Hematopoietic multipotent progenitor cell treated with erythropoietin and hydrocortisone succinate and interleukin-3 and kit ligand, for 15 days (in vitro differentiated cells): ENCODE measurements around the gene ZNF423.

Experiments
- DNase-seq: peaks from one replicate; pipeline ENCODE4 v3.0.0-alpha.2; 2015; ENCODE audit warnings: low spot score

Gene ZNF423

GRCh38 chr16:49782405-49782804 is 73.5 kb downstream of the ZNF423 start:
- no peak for DNase-seq

- no peak for DNase-seq
Measured at GRCh38 chr16:49781401-49781800, 74.5 kb downstream of the ZNF423 start.

- no peak for DNase-seq
Measured at GRCh38 chr16:49780433-49780832, 75.5 kb downstream of the ZNF423 start.

- no peak for DNase-seq
Measured at GRCh38 chr16:49779979-49780378, 75.9 kb downstream of the ZNF423 start.

- no peak for DNase-seq
Measured at GRCh38 chr16:49778202-49778930, 77.5 kb downstream of the ZNF423 start.

- DNase-seq = no peak
Measured at GRCh38 chr16:49776734-49777133, 79.2 kb downstream of the ZNF423 start.

- no peak for DNase-seq
Measured at GRCh38 chr16:49776085-49776595, 79.8 kb downstream of the ZNF423 start.

GRCh38 chr16:49775581-49775980 is 80.3 kb downstream of the ZNF423 start:
- no peak for DNase-seq

- DNase-seq = no peak
Measured at GRCh38 chr16:49775018-49775417, 80.9 kb downstream of the ZNF423 start.

- DNase-seq = no peak
Measured at GRCh38 chr16:49773534-49774475, 82.1 kb downstream of the ZNF423 start.

GRCh38 chr16:49767998-49768397 is 87.9 kb downstream of the ZNF423 start:
- no peak for DNase-seq

GRCh38 chr16:49767414-49767813 is 88.5 kb downstream of the ZNF423 start:
- DNase-seq = no peak

GRCh38 chr16:49766225-49766624 is 89.7 kb downstream of the ZNF423 start:
- no peak for DNase-seq

- DNase-seq = no peak
Measured at GRCh38 chr16:49763826-49764225, 92.1 kb downstream of the ZNF423 start.

- DNase-seq = no peak
Measured at GRCh38 chr16:49760815-49761214, 95.1 kb downstream of the ZNF423 start.

GRCh38 chr16:49757559-49758069 is 98.3 kb downstream of the ZNF423 start:
- no peak for DNase-seq

- no peak for DNase-seq
Measured at GRCh38 chr16:49756775-49757558, 98.9 kb downstream of the ZNF423 start.

- no peak for DNase-seq
Measured at GRCh38 chr16:49755716-49756505, 100.0 kb downstream of the ZNF423 start.

- DNase-seq = no peak
Measured at GRCh38 chr16:49755313-49755620, 100.6 kb downstream of the ZNF423 start.

- no peak for DNase-seq
Measured at GRCh38 chr16:49754495-49755312, 101.2 kb downstream of the ZNF423 start.
